NCI-H2227 (cell line): ENCODE results near the gene ERCC6L2.

Experiments
- DNase-seq: peaks from one replicate; lab custom pipeline; 2025; ENCODE audit not compliant: unreplicated experiment; lab: John Stamatoyannopoulos, UW

Gene ERCC6L2

GRCh38 chr9:95978106-95978505 is 102.6 kb downstream of the ERCC6L2 start:
- DNase-seq: no peak

GRCh38 chr9:95979446-95979845 is 104.0 kb downstream of the ERCC6L2 start:
- DNase-seq: no peak

GRCh38 chr9:95980262-95981125 is 105.0 kb downstream of the ERCC6L2 start:
- DNase-seq: no peak

- peak; percentile 32 for DNase-seq
Measured at GRCh38 chr9:95981761-95982390, 106.4 kb downstream of the ERCC6L2 start.

GRCh38 chr9:95985440-95986055 is 110.1 kb downstream of the ERCC6L2 start:
- DNase-seq: no peak

- DNase-seq: no peak
Measured at GRCh38 chr9:95989297-95989696, 113.8 kb downstream of the ERCC6L2 start.

GRCh38 chr9:95991326-95991725 is 115.8 kb downstream of the ERCC6L2 start:
- DNase-seq: no peak

- DNase-seq: no peak
Measured at GRCh38 chr9:95992536-95992935, 117.0 kb downstream of the ERCC6L2 start.

- DNase-seq: no peak
Measured at GRCh38 chr9:95993337-95993736, 117.8 kb downstream of the ERCC6L2 start.

- DNase-seq: no peak
Measured at GRCh38 chr9:95999390-95999789, 123.9 kb downstream of the ERCC6L2 start.

- DNase-seq: no peak
Measured at GRCh38 chr9:96004379-96004778, 128.9 kb downstream of the ERCC6L2 start.

GRCh38 chr9:96006296-96006879 is 130.9 kb downstream of the ERCC6L2 start:
- no peak for DNase-seq

- no peak for DNase-seq
Measured at GRCh38 chr9:96006961-96007360, 131.5 kb downstream of the ERCC6L2 start.

GRCh38 chr9:96008502-96009222 is 133.2 kb downstream of the ERCC6L2 start:
- no peak for DNase-seq

- DNase-seq: no peak
Measured at GRCh38 chr9:96009223-96009602, 133.7 kb downstream of the ERCC6L2 start.

GRCh38 chr9:96009690-96010472 is 134.4 kb downstream of the ERCC6L2 start:
- no peak for DNase-seq

GRCh38 chr9:96014078-96014477 is 138.6 kb downstream of the ERCC6L2 start:
- no peak for DNase-seq

GRCh38 chr9:96015876-96016686 is 140.6 kb downstream of the ERCC6L2 start:
- no peak for DNase-seq
